PFSK-1 (cell line): ENCODE measurements around the gene MTURN.

Experiments used
- FOXP2 ChIP-seq: optimal IDR thresholded peaks from 2 replicates; pipeline ENCODE3; 2011; ENCODE audit warnings: borderline replicate concordance, control low read depth, inconsistent platforms; ENCODE audit not compliant: insufficient read depth; ENCODE audit errors: extremely low read length, extremely low read depth
- POLR2AphosphoS5 ChIP-seq: IDR thresholded peaks from 2 replicates; pipeline ENCODE4 v1.6.1; 2012; ENCODE audit warnings: low read depth, mild to moderate bottlenecking, control low read depth, low read length, moderate library complexity
- REST ChIP-seq, 2 experiments: IDR thresholded peaks; 2 replicates each; pipeline versions ENCODE4 v1.6.1 to v1.8.0; 2011 to 2012; ENCODE audit warnings: low read depth in 2 of 2, low read length in 2 of 2, control low read depth in 1 of 2, inconsistent platforms in 1 of 2, mild to moderate bottlenecking in 1 of 2, moderate library complexity in 1 of 2; ENCODE audit not compliant: insufficient read depth in 1 of 2
- SIN3A ChIP-seq: IDR thresholded peaks from 2 replicates; pipeline ENCODE4 v1.6.1; 2012; ENCODE audit warnings: mild to moderate bottlenecking, low read length, moderate library complexity, borderline replicate concordance; ENCODE audit not compliant: insufficient read depth
- TAF1 ChIP-seq: IDR thresholded peaks from 2 replicates; pipeline ENCODE4 v1.6.1; 2012; ENCODE audit warnings: low read length, control low read depth, borderline replicate concordance; ENCODE audit not compliant: insufficient read depth

The MTURN gene

GRCh38 chr7:30187513-30187912 lies 52.7 kb downstream of the MTURN start:
- TF ChIP-seq POLR2AphosphoS5 (no peak), FOXP2 (no peak), SIN3A (no peak), REST (IDR thresholded peaks at IDR 0.05; ENCODE audit: insufficient read depth in 1 of 2, low read depth in 2 of 2, low read length in 2 of 2) (no peak), TAF1 (no peak)

- TF ChIP-seq FOXP2 (no peak), POLR2AphosphoS5 (no peak), REST (IDR thresholded peaks at IDR 0.05; ENCODE audit: insufficient read depth in 1 of 2, low read depth in 2 of 2, low read length in 2 of 2) (no peak), TAF1 (no peak), SIN3A (no peak)
Measured at GRCh38 chr7:30188811-30189210, 54.0 kb downstream of the MTURN start.

- TF ChIP-seq POLR2AphosphoS5, result no peak
- no peak for TF ChIP-seq FOXP2
- TF ChIP-seq SIN3A, result no peak
- no peak for TF ChIP-seq REST (IDR thresholded peaks at IDR 0.05; ENCODE audit: insufficient read depth in 1 of 2, low read depth in 2 of 2, low read length in 2 of 2)
- no peak for TF ChIP-seq TAF1
Measured at GRCh38 chr7:30191809-30192208, 57.0 kb downstream of the MTURN start.

- no peak for TF ChIP-seq SIN3A
- no peak for TF ChIP-seq TAF1
- no peak for TF ChIP-seq REST (IDR thresholded peaks at IDR 0.05; ENCODE audit: insufficient read depth in 1 of 2, low read depth in 2 of 2, low read length in 2 of 2)
- no peak for TF ChIP-seq POLR2AphosphoS5
- no peak for TF ChIP-seq FOXP2
Measured at GRCh38 chr7:30193336-30193943, 58.7 kb downstream of the MTURN start.

GRCh38 chr7:30196408-30196807 lies 61.6 kb downstream of the MTURN start:
- TF ChIP-seq REST (IDR thresholded peaks at IDR 0.05; ENCODE audit: insufficient read depth in 1 of 2, low read depth in 2 of 2, low read length in 2 of 2) (no peak), FOXP2 (no peak), POLR2AphosphoS5 (no peak), SIN3A (no peak), TAF1 (no peak)
